NCI-H2227 (cell line): ENCODE data around the gene CRISPLD2.

Experiments used
- DNase-seq: peaks from one replicate; lab custom pipeline; 2025; ENCODE audit not compliant: unreplicated experiment; lab: John Stamatoyannopoulos, UW

CRISPLD2 gene

DNA sequence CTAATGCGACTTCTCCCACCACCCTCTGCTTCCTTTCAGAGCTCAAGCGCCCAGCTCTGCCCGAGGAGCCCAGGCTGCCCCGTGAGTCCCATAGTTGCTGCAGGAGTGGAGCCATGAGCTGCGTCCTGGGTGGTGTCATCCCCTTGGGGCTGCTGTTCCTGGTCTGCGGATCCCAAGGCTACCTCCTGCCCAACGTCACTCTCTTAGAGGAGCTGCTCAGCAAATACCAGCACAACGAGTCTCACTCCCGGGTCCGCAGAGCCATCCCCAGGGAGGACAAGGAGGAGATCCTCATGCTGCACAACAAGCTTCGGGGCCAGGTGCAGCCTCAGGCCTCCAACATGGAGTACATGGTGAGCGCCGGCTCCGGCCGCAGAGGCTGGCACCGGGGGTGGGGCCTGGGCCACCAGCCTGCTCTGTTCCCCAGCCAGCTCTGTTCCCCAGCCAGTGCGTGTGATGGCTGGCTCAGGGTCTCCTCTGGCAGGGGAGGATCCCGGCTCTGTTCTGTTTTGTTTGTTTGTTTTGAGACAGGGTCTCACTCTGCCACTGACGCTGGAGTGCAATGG, 18.7 kb downstream of the CRISPLD2 start:
- DNase-seq = no peak

DNA sequence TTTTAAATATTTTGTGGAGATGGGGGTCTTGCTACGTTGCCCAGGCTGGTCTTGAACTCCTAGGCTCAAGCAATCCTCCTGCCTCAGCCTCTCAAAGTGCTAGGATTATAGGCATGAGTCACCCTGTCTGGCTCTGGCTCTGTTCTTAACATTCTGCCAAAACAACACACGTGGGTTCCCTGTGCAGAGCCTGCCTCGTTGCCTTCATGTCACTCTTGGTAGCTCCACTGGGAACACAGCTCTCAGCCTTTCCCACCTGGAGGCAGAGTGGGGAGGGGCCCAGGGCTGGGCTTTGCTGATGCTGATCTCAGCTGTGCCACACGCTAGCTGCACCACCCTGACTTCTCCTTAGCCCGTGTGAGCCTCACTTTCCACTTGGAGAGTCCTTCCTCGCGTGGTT, 19.3 kb downstream of the CRISPLD2 start:
- no peak for DNase-seq

DNA sequence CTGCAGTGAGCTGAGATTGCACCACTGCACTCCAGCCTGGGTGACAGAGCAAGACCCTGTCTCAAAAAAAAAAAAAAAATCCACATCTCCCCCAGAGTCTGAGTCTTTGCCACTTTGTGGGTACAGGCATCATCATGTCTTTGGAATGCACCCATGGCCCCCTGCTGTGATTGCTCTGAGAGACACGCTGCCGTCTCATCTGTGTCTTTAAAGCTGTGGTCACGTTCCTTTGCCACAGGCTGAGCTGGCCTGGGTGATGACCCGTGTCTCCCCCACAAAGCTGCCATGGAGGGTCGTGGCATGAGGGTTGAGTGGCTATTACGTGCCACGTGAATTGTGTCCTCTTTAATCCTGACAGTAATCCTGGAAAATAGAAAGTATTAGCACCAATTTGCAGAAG, 20.2 kb downstream of the CRISPLD2 start:
- no peak for DNase-seq

DNA sequence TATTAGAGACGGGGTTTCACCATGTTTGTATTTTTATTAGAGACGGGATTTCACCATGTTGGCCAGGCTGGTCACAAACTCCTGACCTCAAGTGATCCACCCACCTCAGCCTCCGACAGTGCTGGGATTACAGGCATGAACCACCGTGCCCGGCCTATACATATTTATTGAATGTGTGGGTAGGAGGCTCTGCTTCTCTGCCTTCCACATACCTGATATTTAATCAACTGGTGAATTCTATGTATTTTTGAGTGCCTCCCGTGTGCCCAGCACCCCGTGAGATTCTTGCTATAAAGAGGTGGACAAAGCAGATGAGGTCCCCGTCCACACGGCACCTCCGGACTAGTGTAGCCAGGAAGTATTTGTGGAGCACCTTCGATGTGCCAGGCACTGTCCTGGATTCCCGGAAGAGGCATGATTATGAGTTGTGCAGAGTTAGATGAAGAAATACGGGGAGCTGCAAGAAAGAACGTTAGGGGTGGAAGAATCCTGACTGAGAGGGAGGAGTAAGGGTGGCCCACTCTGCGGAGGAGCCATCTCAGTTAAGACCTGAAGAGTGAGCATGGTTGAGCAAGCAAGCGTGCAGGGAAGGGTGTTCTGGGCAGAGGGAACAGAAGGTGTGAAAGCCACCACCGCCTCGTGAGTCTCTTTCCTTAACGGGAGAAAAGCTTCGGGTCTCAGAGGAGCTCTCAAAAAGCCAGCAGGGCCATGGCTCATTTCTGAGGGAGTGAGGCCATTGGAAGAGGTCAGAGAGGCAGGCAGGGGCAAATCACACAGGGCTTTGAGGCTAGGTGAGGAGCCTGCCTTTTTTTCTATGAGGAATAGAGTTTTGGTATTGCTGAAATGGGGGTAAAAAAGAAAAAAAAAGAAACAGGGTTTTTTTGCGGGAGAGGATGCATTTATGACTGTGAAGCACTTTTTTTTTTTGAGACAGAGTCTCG, 21.2 kb downstream of the CRISPLD2 start:
- DNase-seq = no peak

DNA sequence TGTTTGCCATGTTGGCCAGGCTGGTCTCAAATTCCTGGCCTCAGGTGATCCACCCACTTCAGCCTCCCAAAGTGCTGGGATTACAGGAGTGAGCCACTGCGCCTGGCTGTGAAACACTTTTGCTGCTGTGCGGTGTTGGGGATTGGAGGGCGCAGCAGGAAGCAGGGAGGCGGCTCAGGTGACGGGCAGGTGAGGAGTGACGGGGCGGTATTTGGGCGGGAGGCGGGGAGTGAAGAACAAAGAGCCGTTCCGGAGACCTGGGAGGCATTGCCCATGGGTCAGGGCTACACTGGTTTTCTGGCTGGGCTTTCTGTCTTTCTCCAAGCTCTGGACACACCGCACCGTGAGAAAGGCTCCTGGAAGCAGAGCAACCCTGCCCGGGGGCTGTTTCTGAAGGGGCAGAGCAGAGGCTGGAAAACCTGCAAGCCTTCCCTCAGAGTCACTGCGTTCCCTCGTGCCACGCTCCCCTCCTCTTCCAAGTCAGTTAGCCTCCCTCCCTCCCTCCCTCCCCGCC, 22.1 kb downstream of the CRISPLD2 start:
- no peak for DNase-seq

DNA sequence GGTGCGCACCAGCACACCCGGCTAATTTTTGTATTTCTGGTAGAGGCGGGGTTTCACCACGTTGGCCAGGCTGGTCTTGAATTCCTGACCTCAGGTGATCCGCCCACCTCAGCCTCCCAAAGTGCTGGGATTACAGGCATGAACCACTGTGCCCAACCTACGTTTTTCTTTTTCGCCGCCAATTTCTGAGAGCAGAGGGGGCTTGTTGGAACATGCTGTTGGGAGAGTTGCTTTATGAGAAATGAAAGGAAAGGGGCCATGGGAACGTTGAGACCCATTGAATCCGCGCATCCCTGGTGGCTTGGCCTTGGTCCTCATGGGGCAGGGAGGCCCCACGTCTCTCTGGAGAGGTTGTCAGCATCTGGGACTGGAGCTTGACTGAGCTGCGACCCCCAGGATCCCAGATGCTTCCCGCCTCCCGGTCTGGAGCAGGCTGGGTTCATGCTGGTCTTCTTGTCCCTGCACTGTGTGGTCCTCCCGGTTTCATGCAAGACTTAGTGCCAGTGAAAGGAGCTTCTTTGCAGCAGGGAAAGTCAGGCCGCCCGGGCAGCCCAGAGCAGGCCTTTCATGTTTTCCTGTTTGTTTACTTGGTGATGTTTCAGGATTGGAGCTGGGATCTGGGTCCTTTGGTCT, 22.8 kb downstream of the CRISPLD2 start:
- no peak for DNase-seq

DNA sequence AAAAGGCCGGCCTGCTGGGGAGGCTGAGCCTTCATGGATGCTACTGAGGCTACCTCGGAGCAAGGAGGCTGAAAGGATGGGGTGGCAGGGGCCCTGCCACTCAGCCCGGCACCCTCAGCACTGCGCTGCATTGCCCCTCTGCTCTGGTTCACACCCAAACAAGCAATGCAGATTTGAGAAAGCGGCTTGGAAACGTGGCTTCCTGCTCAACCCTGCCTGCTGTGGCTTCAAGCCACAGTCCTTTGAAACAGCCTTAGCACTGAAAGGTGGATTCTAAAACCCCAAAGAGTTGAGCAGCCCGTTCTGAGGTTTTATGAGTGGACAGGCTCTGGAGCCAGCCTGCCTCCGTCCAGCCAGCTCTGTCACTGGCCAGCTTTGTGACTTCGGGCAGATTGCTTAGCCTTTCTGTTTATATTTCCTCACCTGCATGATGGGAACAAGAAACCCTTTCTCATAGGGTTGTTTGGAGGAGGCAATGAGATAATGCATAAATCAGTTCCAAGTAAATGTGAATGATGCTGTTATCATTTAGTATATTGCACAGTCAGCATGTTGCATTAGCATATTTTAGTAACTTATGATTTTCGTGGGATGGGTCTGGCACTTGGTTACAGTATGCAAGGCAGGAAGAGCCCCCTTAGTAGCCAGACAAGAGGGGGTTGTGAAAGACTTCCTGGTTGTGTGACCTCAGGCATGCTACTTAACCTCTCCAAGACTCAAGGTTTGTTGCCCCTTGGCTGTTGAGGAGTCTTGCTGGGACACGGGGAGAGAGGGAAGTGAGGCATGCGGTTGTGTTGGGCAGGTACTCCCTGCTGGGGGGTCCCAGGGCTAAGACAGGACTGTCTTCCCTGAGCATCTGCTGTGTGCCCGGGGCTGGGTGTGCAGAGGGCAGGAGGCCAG, 23.6 kb downstream of the CRISPLD2 start:
- no peak for DNase-seq

DNA sequence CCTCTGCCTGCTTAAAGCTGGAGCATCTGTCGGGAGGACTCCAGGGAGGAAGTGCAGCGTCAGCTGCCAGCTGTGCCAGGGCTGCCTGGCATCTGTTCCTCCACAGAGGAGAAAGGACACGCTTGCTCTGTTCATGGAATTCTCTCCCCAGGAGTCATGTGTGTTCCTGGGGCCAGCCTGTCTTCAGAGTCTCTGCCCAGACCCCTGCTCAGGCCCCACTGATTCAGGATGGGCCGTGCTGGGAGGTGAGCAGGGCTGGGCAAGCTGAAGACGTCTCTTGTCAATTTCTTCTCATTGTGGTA, 24.2 kb downstream of the CRISPLD2 start:
- no peak for DNase-seq

DNA sequence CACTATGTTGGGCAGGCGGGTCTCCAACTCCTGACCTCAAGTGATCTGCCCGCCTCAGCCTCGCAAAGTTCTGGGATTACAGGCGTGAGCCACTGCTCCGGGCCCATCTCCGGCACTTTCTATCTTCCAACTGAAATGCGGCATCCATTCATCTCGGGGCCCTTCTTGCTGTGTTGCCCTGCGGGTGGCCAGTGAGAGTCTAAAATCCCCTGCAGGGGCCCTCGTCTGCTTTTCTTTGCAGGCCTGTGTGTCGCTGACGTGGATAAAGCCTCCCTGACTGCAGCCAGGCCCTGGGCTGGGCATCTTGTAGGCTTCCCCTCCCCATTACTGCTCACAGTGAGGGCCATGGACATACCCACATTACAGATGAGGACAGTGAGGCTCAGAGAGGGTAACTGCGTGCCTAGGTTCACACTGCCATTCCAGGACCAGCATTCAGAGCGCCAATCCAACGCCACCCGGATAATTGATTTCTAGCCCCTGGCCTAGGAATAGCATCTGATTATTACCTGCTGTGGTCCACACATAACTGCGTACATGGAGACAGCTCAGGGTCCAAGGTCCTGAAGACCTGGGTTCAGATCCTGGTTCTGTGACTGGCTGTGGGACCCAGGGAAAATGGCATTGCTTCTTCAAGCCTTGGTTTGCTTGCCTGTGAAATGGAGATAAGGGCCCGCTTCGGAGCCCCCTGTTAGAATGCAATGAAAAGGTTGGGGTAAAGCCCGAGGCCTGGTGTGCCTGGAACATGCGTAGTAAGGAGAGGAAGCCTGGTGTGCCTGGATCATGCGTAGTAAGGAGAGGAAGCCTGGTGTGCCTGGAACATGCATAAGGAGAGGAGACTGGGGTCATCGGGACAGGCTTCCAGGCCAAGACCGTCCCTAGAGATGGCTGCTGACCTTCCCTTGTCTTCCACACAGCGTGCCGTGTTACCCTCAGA, 25.0 kb downstream of the CRISPLD2 start:
- DNase-seq = no peak

DNA sequence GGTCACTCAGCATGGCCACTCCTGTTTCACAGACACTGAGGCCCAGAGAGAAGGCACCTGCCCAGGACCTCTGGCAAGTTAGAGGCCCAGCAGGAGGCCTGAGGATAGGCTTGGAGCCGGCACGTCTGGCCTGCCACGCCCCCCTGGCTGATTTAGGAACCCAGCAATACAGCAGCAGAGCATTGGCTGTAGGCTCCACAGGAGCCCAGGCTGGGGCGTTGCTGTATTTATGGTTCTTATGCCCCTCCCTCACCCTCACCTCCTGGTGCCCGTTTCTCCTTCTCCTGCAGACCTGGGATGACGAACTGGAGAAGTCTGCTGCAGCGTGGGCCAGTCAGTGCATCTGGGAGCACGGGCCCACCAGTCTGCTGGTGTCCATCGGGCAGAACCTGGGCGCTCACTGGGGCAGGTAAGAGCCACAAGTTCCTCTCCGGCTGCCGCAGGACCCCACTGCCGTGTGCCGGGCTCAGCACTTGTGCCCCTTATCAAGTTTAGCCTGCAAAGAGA, 25.8 kb downstream of the CRISPLD2 start:
- DNase-seq = no peak

DNA sequence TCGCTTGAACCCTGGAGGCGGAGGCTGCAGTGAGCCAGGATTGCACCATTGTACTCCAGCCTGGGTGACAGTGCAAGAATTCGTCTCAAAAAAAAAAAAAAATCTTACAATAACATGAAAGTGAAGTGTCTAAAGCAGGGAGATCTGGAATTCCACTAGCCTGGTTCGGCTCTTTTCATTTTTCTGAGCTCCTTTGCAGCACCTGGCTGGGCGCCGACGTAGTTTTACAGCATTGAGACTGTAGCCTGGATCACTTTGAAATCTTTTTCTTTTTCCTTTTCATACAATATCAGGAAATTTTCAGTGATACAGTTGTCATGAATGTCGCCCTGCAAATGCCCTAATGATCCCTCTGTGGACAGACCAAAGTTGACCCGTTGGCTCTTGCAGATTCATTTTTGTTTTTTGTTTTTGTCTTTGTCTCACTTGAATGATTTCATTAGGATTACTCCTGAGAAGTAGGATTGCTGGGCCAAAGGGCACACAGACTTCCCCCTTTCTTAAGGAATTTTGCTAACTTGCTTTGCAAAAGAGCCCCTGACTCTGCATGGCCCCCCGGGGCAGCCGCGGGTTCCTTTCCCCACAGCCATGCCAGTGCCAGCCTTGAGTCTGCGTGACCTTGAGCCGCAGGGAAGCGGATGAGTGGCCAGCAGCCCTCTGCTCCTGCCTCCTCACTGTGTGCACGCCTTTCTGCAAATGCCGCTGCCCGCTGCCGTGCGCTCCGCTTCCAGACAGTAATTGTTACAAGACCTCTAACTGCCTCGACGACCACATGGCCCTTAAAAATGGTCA, 28.0 kb downstream of the CRISPLD2 start:
- no peak for DNase-seq

DNA sequence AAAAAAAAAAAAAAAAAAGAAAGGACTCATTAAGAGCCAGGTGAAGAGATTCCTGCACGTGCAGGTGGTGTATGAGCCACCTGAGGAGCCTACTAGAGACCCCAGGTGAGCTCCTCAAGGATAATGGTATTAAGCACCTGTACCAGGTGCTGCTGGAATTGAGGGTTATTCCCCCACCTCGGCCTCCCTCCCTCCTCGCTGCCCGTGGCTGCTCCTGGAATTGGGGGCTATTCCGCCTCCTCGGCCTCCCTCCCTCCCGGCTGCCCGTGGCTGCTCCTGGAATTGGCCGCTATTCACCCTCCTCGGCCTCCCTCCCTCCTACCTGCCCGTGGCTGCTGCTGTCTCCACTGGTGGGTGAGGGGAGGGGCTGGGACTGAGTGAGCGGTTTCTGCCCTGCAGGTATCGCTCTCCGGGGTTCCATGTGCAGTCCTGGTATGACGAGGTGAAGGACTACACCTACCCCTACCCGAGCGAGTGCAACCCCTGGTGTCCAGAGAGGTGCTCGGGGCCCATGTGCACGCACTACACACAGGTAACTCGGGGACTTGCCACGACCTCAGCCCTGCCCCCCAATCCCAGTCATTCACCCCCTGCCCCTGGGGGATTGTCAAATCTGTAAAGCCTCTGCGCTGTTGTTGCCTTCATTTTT, 29.3 kb downstream of the CRISPLD2 start:
- DNase-seq = no peak

DNA sequence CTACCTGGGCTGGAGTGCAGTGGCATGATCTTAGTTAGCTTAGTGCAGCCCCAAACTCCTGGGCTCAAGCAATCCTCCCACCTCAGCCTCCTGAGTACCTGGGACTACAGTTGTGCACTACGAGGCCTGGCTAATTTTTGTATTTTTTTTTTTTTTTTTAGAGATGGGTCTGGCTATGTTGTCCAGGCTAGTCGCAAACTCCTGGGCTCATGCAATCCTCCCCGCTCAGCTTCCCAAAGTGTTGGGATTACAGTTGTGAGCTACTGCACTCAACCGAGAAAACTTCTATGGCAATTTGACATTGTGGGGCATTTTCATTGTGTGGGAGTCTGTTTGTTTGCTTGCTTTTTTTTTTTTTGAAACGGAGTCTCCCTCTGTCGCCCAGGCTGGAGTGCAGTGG, 30.0 kb downstream of the CRISPLD2 start:
- no peak for DNase-seq

DNA sequence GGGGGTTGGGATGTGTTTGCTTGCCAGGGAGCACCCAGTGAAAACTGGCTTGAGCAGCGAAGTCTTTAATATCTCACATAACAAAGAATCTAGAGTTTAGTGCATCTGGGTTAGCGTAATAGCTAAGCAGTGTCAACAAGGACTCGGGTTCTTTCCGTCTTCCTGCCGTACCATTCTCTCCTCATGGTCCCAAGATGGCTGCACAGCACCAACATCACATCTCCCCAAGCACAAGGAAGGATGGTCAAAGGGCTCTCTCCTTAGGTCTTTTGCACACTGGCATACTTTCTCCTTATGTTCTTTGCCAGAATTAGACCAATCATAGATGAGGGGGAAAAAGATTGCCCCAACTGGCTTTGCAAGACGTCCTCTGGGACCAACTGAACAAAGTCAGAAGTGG, 30.9 kb downstream of the CRISPLD2 start:
- DNase-seq = no peak

DNA sequence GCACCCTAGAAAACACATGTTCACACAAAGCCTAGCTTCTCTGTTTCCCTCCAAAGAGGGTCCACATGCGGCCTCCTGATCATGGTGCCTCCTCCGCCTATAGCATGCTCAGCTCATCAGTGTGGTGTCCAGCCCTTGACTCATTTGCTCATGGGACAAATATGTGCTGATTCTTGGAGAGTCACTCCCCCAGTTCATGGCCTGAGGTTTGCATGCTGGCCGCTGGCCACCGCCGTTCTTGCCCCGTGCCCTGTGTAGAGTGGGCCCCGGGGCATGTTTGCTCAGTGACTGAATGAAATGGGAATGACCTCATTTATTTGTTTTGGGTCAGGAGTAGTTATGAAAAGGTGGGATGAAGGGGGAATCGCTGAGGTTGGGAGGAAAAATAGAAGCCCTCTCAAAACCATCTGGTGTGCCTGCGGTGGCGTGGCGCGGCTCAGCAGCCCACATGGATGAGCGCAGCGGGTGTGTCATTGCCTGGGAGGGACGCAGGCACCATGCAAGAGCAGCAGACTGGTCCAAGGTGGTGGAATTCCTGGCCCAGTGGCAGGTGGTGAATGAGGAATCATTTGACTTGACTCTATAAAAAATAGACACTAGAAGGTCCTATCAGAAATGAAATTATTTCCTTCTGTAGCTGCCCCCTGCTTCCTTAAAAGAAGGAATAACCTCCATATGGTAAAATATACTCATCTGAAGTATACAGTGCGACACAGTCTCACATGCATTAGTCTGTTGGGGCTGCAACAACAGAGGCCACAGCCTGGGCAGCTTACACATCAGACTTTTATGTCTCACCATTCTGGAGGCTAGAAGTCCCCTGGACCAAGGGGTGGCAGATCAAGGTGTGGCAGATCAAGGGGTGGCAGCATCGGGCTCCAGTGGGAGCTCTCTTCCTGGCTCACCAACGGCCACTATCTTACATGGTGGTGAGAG, 31.7 kb downstream of the CRISPLD2 start:
- DNase-seq = no peak

DNA sequence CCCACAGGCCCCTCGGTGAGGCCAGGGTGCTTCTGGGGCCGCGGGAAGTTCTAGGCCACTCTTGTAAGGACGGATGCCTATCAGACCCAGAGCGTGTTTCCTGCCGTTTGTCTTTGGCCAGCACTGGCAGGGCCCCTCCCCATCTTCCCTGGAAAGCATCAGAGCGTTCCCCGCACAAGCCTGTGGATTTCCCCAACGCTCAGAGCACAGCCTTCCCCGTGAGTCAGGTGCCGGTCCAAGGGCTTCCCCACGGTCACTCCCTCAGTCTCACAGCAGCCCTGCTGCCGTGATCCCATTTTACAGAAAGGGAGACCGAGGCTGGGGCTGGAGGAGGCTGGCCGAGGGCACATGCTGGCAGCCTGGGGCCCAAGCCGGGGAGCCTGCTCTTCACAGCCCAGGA, 33.7 kb downstream of the CRISPLD2 start:
- DNase-seq = no peak

DNA sequence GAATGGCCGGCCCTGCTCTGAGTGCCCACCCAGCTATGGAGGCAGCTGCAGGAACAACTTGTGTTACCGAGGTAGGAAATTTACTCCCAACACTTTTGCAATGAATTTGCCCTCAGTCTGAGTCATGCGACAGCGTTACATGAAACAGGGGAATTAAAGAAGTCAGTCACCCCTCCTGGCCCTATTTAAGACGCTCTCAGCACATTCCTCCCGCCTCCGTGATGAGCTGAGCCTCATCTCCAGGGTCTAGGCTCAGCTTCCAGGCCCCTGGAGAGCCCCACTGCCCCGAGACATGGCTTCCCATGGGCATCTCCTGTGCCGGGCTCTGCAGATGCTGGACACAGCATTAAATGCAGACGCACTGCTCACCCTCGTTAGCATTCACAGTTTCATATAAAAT, 35.0 kb downstream of the CRISPLD2 start:
- DNase-seq = no peak
